ENCODE measurements around the gene MIOS.

MIOS gene

GRCh38 chr7:7584653-7585052 is 18.0 kb downstream of the MIOS start:
- peak; percentile 95 for FAIRE-seq

- no peak for FAIRE-seq
These were observed 18.7 kb downstream of the MIOS start for GRCh38 chr7:7585241-7585928.

GRCh38 chr7:7595451-7595850 is 28.8 kb downstream of the MIOS start:
- FAIRE-seq = peak; percentile 97

- no peak for FAIRE-seq
These were observed 29.5 kb downstream of the MIOS start for GRCh38 chr7:7596176-7596575.

GRCh38 chr7:7607010-7607409 is 40.3 kb downstream of the MIOS start:
- peak; percentile 11 for FAIRE-seq

GRCh38 chr7:7609330-7609729 is 42.6 kb downstream of the MIOS start:
- FAIRE-seq = no peak

GRCh38 chr7:7612519-7612918 is 45.8 kb downstream of the MIOS start:
- FAIRE-seq = no peak

- FAIRE-seq = no peak
These were observed 46.5 kb downstream of the MIOS start for GRCh38 chr7:7613210-7613609.

GRCh38 chr7:7614018-7614741 is 47.5 kb downstream of the MIOS start:
- FAIRE-seq = peak; percentile 8

- no peak for FAIRE-seq
These were observed 50.9 kb downstream of the MIOS start for GRCh38 chr7:7617550-7617949.

GRCh38 chr7:7618410-7618809 is 51.7 kb downstream of the MIOS start:
- no peak for FAIRE-seq

- peak; percentile 81 for FAIRE-seq
These were observed 53.6 kb downstream of the MIOS start for GRCh38 chr7:7620236-7620635.

- FAIRE-seq = peak; percentile 73
These were observed 54.0 kb downstream of the MIOS start for GRCh38 chr7:7620644-7621210.

GRCh38 chr7:7628476-7628875 is 61.8 kb downstream of the MIOS start:
- FAIRE-seq = no peak

GRCh38 chr7:7630626-7631329 is 64.1 kb downstream of the MIOS start:
- FAIRE-seq = no peak

GRCh38 chr7:7639421-7639820 is 72.7 kb downstream of the MIOS start:
- FAIRE-seq = no peak

GRCh38 chr7:7639847-7640220 is 73.2 kb downstream of the MIOS start:
- peak; percentile 52 for FAIRE-seq

- peak; percentile 100 for FAIRE-seq
These were observed 73.8 kb downstream of the MIOS start, which contains the start of gene UMAD1 for GRCh38 chr7:7640221-7641128. UMAD1 (plus strand) TSS chr7:7640752; CDS start chr7:7673372, 32,620 bp downstream.

GRCh38 chr7:7641129-7641663 is 74.5 kb downstream of the MIOS start:
- no peak for FAIRE-seq

GRCh38 chr7:7642081-7642480 is 75.4 kb downstream of the MIOS start:
- FAIRE-seq = no peak

- FAIRE-seq = peak; percentile 11
These were observed 80.9 kb downstream of the MIOS start for GRCh38 chr7:7647495-7648036.
